Body of pancreas (tissue), 4 donors: ENCODE results near the gene GRHL3. TPM values are rescaled to one million over a fixed set of nuclear protein-coding genes. Genes with fewer than 3 reads are reported as not detected.

ENCODE experiments used
- ATAC-seq: fragments of 150-250 bp; one replicate; pipeline ENCODE4 v1.9.1; 2016
- DNase-seq, 4 donors: peaks; one replicate each; pipeline ENCODE4 v3.0.0-alpha.2; 2019
- H3K27ac ChIP-seq, 4 donors: fragments of 200-600 bp; sonication (generic); 1 replicate in 3 of 4; 2 replicates in 1 of 4; pipeline versions ENCODE4 v1.5.1 to v1.6.1; 2016 to 2019; ENCODE audit warnings: mild to moderate bottlenecking in 1 of 4, mixed read lengths in 1 of 4, moderate library complexity in 1 of 4
- H3K27me3 ChIP-seq, 2 donors: fragments of 200-600 bp; sonication (generic); one replicate each; pipeline ENCODE4 v1.6.0; 2016; ENCODE audit warnings: mild to moderate bottlenecking in 1 of 2
- H3K36me3 ChIP-seq, 2 donors: fragments of 200-600 bp; sonication (generic); replicated peaks in 1 of 2; 2 replicates each; pipeline ENCODE4 v1.5.1; 2016; ENCODE audit warnings: low read depth in 2 of 2; ENCODE audit not compliant: insufficient read depth in 1 of 2
- H3K4me1 ChIP-seq: fragments of 200-600 bp; sonication (generic); one replicate; pipeline ENCODE4 v1.6.0; 2016
- H3K4me3 ChIP-seq, 2 donors: fragments of 200-600 bp; sonication (generic); 1 replicate in 1 of 2; 2 replicates in 1 of 2; pipeline ENCODE4 v1.5.1; 2016 to 2019
- H3K9me3 ChIP-seq, 3 donors: fragments of 200-600 bp; sonication (generic); 1 replicate in 2 of 3; 2 replicates in 1 of 3; pipeline ENCODE4 v1.5.1; 2016
- CTCF ChIP-seq, 7 experiments: fragments of 450-650 bp in 4 of 7; fragments of 200-600 bp in 3 of 7; sonication (generic) in 3 of 7; IDR thresholded peaks; one replicate each; pipeline ENCODE4 v1.5.1; 2016 to 2019; ENCODE audit warnings: antibody characterized with exemption in 7 of 7
- POLR2A ChIP-seq, 3 donors: fragments of 450-650 bp; IDR thresholded peaks; one replicate each; pipeline ENCODE4 v1.6.1; 2016; ENCODE audit warnings: antibody characterized with exemption in 3 of 3, mild to moderate bottlenecking in 2 of 3
- WGBS, 2 donors: methylation state at CpG; one replicate each; pipeline ENCODE4 v1.1.5; 2017; 5-methylcytosine and 5-hydroxymethylcytosine counted together
- intact Hi-C: fragments of 100-400 bp; cut with DNase I; formaldehyde crosslinking; loops from one replicate; pipeline ENCODE4 v1.15.1; 2023
- total RNA-seq, 2 donors: library from RNA; depleted of rRNA; stranded (reverse); fragments of >200 nt; gene quantifications; one replicate each; pipeline ENCODE4 v1.1.0, GENCODE V29; 2016

GRHL3 gene
- total RNA-seq, 2 donors from 2014 or later = not detected

DNA sequence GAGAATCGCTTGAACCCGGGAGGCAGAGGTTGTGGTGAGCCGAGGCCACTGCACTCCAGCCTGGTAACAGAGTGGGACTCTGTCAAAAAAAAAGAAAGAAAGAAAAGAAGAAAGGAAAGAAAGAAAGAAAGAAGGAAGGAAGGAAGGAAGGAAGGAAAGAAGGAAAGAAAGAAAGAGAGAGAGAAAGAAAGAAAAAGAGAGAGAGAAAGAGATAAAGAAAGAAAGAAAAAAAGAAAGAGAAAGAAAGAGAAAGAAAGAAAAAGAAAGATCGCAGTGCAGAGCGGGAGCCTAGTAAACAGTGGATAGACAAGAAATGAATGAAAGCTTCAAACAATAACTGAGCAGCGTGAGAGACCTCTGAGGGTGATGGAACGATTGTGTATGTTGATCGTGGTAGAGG lies 20.6 kb upstream of the GRHL3 start:
- no peak for DNase-seq
- no peak for ATAC-seq
- Histone ChIP-seq H3K27me3 (no peaks in the 10 kb centered on the region), H3K27ac (no peak overlapping the region), H3K4me3 (no peak overlapping the region), H3K9me3 (no peaks in the 10 kb centered on the region), H3K36me3 (no peaks in the 10 kb centered on the region), H3K4me1 (no peaks in the 10 kb centered on the region)
- no peak for TF ChIP-seq POLR2A (IDR thresholded peaks at IDR 0.05)
- TF ChIP-seq CTCF (IDR thresholded peaks at IDR 0.05) = no peak
- intact Hi-C loops = no loop called here
- 73 to 84% methylated on average over 7 to 8 of the region's 8 CpGs for WGBS, 2 donors

DNA sequence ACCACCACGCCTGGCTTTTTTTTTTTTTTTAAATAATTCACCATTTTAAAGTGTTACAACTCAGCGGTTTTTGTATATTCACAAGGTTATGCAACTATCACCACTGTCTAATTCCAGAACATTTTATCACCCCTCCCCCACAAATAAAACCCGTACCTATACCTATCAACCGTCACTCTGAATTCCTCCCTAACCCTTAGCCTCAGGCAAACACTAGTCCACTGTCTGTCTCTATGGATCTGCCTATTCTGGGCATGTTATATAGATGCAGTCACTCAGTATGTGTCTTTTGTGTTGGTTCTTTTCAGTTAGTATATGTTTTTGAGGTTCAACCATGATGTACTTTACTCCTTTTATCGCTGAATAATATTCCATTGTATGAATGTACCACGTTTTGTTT lies 19.3 kb upstream of the GRHL3 start:
- DNase-seq (no peak), ATAC-seq (no peak)
- intact Hi-C loops = no loop called here
- H3K36me3 ChIP-seq = no peaks in the 10 kb centered on the region
- no peak overlapping the region for H3K27ac ChIP-seq
- 68 to 76% methylated on average over 6 of the region's 6 CpGs for WGBS, 2 donors
- H3K4me1 ChIP-seq = no peaks in the 10 kb centered on the region
- TF ChIP-seq CTCF (IDR thresholded peaks at IDR 0.05) (no peak), POLR2A (IDR thresholded peaks at IDR 0.05) (no peak)
- no peaks in the 10 kb centered on the region for H3K9me3 ChIP-seq
- H3K4me3 ChIP-seq = no peak overlapping the region
- H3K27me3 ChIP-seq = no peaks in the 10 kb centered on the region

DNA sequence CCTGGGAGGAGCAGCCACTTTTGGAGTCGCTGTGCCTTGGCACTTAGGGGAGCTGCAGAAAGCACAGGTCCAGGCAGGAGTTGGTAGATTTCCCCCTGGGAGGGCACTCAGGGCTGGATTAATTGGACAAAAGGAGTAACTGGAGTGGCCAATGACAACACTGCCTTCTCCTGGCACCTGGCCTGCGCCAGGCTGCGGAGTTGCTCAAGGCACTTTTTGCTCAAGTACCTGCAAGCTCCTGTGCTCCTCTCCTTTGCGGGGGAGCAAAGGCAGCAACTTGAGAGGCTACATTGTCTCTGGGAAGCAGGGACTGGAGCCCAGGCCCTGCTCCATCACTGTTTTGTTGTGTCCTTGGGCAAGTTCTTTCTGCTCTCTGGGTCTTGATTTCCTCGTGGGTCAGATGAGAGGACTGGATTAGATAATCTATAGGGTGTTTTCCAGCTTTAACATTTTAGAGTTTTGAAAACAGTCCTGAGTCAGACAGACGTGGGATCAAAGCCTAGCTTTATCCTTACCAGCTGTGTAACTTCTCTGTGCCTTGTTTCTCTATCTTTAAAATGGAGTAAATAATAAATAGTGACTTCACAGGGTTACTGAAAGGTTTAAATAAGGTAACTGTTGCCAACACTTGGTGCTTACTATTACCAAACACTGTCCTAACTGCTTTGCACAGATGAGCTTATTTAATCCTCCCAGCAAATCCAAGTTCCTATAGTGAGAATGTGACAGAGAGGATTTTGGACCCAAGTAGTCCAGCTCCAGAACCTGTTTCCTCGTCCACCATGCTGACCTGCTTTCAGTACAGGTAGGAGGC lies 18.0 kb upstream of the GRHL3 start:
- no peaks in the 10 kb centered on the region for H3K4me1 ChIP-seq
- intact Hi-C loops = no loop called here
- TF ChIP-seq CTCF (IDR thresholded peaks at IDR 0.05) (no peak), POLR2A (IDR thresholded peaks at IDR 0.05) (no peak)
- H3K27me3 ChIP-seq = no peaks in the 10 kb centered on the region
- DNase-seq (no peak), ATAC-seq (no peak)
- no peak overlapping the region for H3K27ac ChIP-seq
- H3K9me3 ChIP-seq = no peaks in the 10 kb centered on the region
- 62 to 63% methylated on average over 7 of the region's 7 CpGs for WGBS, 2 donors
- no peak overlapping the region for H3K4me3 ChIP-seq
- H3K36me3 ChIP-seq = no peaks in the 10 kb centered on the region

- Histone ChIP-seq H3K27me3 (no peaks in the 10 kb centered on the region), H3K36me3 (no peaks in the 10 kb centered on the region), H3K9me3 (no peaks in the 10 kb centered on the region), H3K27ac (no peak overlapping the region), H3K4me3 (no peak overlapping the region), H3K4me1 (no peaks in the 10 kb centered on the region)
- ATAC-seq (peak; percentile 27), DNase-seq (peak in 1 of 4 donors; percentile 19)
- WGBS, 2 donors = 44 to 54% methylated on average over 4 of the region's 4 CpGs
- intact Hi-C loops = no loop called here
- TF ChIP-seq POLR2A (IDR thresholded peaks at IDR 0.05) = no peak
- TF ChIP-seq CTCF (IDR thresholded peaks at IDR 0.05) = no peak
These were observed 17.4 kb upstream of the GRHL3 start for GRCh38 chr1:24301785-24302175.

- no peak overlapping the region for H3K27ac ChIP-seq
- WGBS, 2 donors = 82 to 88% methylated on average over 3 of the region's 3 CpGs
- H3K36me3 ChIP-seq = no peaks in the 10 kb centered on the region
- TF ChIP-seq POLR2A (IDR thresholded peaks at IDR 0.05) (no peak), CTCF (IDR thresholded peaks at IDR 0.05) (no peak)
- no peak overlapping the region for H3K4me3 ChIP-seq
- no peaks in the 10 kb centered on the region for H3K4me1 ChIP-seq
- H3K27me3 ChIP-seq = no peaks in the 10 kb centered on the region
- intact Hi-C loops = no loop called here
- no peak for ATAC-seq
- no peaks in the 10 kb centered on the region for H3K9me3 ChIP-seq
- DNase-seq = no peak
These were observed 16.9 kb upstream of the GRHL3 start for GRCh38 chr1:24302209-24302611.
